GM13977 (cell line): ENCODE results near the gene FARS2.

ENCODE experiments used
- DNase-seq: peaks from one replicate; pipeline ENCODE4 v3.0.0; 2012; ENCODE audit warnings: low spot score
- in situ Hi-C: fragments of 300-500 bp; cut with MboI; formaldehyde crosslinking; loops from one replicate; pipeline ENCODE4 v1.12.0; 2022; ENCODE audit warnings: low sequenced_read_pairs, low pct_unique_long_range_greater_than_20kb, mixed read lengths, inconsistent platforms; ENCODE audit not compliant: unreplicated experiment
- TF ChIP-seq, protein P1 (sequence below): IDR thresholded peaks from 2 replicates; pipeline ENCODE4 v1.5.1; 2012; ENCODE audit warnings: mild to moderate bottlenecking, control low read depth; ENCODE audit not compliant: insufficient read depth; ENCODE audit errors: extremely low read depth, missing control alignments

The FARS2 gene

DNA sequence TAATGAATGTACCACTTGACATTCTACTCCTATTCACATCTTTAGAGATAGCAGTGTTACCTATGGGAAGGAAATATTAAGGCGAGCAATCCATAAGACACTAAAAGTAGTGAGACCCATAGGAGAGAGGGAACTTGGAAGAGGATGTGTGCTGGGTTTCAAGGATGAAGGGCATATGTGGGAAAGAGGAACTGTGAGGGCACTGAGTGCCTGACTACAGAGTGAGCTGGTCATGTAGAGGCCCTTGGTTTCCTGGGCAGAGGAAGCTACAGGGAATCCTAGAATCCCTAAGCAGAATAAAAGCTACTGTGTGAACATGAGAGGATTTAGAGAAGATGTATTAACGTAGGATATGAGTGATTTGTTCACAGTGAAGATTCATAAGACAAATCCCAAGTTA is 262.8 kb downstream of the FARS2 start:
- in situ Hi-C loops, result no loop called here
- TF ChIP-seq, protein P1, sequence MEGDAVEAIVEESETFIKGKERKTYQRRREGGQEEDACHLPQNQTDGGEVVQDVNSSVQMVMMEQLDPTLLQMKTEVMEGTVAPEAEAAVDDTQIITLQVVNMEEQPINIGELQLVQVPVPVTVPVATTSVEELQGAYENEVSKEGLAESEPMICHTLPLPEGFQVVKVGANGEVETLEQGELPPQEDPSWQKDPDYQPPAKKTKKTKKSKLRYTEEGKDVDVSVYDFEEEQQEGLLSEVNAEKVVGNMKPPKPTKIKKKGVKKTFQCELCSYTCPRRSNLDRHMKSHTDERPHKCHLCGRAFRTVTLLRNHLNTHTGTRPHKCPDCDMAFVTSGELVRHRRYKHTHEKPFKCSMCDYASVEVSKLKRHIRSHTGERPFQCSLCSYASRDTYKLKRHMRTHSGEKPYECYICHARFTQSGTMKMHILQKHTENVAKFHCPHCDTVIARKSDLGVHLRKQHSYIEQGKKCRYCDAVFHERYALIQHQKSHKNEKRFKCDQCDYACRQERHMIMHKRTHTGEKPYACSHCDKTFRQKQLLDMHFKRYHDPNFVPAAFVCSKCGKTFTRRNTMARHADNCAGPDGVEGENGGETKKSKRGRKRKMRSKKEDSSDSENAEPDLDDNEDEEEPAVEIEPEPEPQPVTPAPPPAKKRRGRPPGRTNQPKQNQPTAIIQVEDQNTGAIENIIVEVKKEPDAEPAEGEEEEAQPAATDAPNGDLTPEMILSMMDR, result no peak
- no peak for DNase-seq

DNA sequence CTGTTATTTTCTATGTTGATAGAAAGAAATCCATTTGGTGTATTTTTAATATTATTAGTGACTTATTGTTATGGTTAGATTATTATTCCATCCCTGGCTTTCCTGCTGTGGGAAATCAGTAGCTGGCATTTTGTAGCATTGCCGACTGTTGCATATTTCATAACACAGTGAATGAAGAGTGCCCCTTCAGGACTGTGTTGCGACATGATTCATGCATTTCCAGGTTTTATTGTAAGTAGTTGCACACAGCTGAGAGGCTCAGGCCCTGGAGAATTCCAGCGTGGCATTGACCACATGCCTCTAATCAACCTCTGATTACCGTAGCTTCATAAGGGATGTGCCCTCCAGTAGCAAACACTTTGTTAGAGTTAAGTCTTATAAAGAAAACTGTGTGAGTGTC is 263.9 kb downstream of the FARS2 start:
- TF ChIP-seq, protein P1, result no peak
- in situ Hi-C loops, result no loop called here
- no peak for DNase-seq

DNA sequence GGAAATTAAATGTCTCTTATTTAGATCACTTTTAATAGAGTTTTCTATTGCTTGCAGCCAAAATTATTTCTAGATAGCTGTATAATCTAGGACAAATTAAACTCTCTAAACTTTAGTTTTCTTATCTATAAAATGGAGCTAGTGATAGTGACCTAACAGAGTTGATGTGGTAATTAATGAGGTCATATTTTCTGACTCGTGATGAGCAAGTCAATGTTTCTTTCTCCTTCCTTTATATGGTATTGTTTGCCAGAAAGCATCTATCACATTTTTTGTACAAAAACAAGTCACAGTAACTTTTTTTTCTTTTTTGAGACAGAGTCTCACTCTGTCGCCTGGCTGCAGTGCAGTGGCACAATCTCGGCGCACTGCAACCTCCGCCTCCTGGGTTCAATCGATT is 267.7 kb downstream of the FARS2 start:
- TF ChIP-seq, protein P1, result no peak
- DNase-seq, result no peak
- in situ Hi-C loops, result no loop called here

DNA sequence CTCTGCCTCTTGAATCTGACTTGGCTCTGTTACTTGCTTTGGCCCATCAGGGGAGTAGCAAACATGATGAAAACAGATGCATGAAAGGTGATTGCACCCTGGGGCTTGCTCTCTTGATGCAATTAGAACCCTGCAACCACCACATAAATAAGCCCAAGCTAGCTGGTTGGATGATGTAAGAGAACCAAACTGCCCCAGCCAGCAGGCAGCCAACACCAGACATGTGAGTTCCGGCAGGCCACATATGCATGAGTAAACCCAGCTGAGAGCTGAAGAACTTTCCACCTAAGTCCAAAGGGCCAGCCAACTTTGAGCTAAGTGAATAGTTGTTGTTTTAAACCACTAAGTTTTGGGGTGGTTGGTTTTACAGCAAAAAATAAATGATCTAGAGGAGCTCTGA is 268.4 kb downstream of the FARS2 start:
- no peak for DNase-seq
- TF ChIP-seq, protein P1, result no peak
- in situ Hi-C loops, result no loop called here

DNA sequence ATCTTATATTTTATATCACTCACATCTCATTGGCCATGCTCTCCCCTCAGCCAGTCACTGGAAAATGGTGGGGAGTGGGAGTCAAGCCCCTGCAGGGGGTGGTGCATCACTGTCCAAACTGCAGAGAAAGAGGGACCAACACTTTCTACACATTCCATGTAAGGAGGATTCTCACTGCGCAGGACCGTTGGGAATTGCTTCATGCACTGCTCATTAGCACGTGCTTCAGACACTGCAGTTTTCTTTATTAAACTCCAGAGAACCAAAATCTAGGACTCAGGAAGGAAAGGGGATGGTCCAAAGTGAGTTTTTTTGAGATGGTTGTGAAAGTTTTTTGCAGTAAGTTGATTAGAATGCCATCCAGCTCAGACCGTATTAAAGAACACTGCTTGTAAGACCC is 269.8 kb downstream of the FARS2 start:
- TF ChIP-seq, protein P1, result no peak
- DNase-seq, result no peak
- in situ Hi-C loops, result no loop called here

DNA sequence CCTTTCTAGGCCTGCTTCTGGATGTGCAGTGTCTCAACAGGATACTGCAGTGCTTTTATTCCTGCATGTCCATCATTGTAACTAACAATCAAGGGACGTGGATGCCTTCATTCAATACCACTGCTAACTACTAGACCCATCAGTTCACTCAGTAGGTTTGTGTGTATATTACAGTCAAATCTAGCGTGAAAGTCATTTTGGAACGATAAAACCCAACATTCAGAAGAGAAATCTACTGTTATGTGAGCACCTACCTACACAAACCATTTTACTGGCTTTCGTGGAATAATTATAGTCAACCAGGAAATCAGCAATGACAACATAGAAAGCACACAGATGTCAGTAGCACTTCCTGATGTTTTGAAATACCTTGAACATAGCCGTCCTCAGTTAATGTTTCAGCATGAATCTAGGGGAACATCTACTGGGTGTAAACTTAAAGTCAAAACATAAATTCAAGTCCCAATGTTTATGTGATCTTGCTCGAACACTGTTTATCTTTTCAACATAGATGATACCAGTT is 270.6 kb downstream of the FARS2 start:
- TF ChIP-seq, protein P1, result no peak
- in situ Hi-C loops, result no loop called here
- DNase-seq, result no peak

DNA sequence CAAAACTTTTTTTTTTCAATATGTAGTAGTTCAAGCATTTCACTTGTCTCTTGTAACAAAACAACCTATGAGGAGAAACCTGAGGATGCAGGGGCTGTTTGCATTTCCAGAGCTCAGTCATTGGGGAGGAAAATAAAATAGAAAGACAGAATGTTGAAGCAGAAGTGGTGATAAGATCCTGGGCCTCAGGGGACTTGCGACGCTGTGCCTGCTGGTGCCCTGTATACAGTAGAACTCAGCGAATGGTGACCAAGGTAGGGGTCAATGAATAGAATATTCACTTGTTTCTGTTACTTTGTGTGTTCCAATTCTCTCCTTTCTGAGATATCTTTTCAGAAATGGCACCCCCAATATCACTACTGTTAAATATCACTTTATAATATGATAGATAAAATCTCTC is 271.6 kb downstream of the FARS2 start:
- TF ChIP-seq, protein P1, result no peak
- DNase-seq, result no peak
- in situ Hi-C loops, result no loop called here
